CD4-positive, alpha-beta T cell treated with Interleukin-2 at 100 ng/mL for 4 hours (primary cell): ENCODE results near the gene CCDC7.
"Not testable (repeated sequence)": the region's sequence is repeated elsewhere in the genome, so short reads cannot be mapped to it uniquely, and the experiment has no call there.

Source experiments
- DNase-seq: peaks from one replicate; pipeline ENCODE4 v3.0.0-alpha.2; 2020; ENCODE audit warnings: low spot score

The CCDC7 gene

DNA sequence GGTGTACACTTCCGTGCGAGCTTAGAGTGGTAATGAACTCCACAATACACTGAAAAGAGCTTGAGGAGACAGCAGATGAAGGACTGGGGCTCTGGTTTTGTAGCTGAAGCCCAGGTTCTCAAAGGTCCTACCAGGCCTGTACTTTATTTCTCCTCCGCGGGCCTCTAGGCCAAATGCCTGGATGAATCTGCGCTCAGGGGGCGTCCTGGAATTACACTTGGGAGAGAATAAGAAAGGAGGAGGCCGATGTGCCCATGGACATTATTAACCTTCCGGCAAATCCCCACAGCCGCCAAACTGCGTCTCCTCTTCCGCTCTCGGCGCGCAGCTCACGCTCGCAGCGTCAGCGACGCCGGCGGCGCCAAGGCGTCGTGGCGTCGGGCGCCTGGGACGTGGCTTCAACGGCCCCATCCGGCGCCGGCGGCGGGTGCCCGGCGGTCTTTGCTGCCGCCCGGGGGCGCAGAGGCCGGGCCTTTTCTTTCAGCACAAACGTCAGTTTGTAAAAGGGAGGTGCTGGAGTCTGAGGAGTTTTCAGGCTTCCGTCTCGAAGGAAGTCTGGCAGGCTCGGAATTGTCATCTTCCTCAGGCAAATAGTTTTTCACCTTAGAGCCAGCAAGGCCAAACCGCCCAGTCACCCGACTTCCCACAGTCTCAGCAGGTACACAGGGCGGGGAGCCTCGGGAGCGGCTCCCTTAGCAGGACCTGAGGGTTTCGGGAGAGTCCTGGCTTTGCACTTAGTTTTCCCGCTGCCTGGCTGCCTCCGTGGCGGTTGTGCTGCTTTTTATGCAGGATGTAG, at the start of gene CCDC7:
TSS of gene CCDC7 (plus strand) at position 401 of the 796 bp plus-strand sequence. CDS start 5,503 bp downstream, outside the sequence.
- peak; percentile 88 for DNase-seq

- DNase-seq: not testable (repeated sequence)
Measured at GRCh38 chr10:32397163-32397562, 48.8 kb upstream of the CCDC7 start.

DNA sequence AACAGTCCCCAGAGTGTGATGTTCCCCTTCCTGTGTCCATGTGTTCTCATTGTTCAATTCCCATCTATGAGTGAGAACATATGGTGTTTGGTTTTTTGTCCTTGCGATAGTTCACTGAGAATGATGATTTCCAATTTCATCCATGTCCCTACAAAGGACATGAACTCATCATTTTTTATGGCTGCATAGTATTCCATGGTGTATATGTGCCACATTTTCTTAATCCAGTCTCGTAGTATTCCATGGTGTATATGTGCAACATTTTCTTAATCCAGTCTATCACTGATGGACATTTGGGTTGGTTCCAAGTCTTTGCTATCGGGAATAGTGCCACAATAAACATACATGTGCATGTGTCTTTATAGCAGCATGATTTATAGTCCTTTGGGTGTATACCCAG, 46.2 kb upstream of the CCDC7 start:
- not testable (repeated sequence) for DNase-seq

- DNase-seq: no peak
Measured at GRCh38 chr10:32400961-32401360, 45.0 kb upstream of the CCDC7 start.

GRCh38 chr10:32402499-32402898, 43.4 kb upstream of the CCDC7 start:
- DNase-seq: no peak

DNA sequence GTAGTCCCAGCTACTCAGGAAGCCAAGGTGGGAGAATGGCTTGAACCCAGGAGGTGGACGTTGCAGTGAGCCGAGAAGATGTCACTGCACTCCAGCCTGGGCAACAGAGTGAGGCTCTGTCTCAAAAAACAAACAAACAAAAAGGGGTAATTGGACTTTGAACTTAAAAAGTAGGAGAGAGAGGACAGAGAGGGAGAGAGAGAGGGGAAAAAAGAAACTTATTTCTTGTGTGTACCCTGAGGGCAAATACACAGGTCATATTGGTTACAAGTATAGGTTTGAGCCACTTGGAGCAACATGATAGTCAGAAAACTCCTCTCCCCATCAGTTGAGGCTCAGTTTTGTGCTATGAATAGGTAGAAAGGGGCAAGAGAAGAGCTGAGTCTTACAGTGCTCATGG, 42.8 kb upstream of the CCDC7 start:
- DNase-seq: no peak

- DNase-seq: no peak
Measured at GRCh38 chr10:32408690-32409089, 37.2 kb upstream of the CCDC7 start.

DNA sequence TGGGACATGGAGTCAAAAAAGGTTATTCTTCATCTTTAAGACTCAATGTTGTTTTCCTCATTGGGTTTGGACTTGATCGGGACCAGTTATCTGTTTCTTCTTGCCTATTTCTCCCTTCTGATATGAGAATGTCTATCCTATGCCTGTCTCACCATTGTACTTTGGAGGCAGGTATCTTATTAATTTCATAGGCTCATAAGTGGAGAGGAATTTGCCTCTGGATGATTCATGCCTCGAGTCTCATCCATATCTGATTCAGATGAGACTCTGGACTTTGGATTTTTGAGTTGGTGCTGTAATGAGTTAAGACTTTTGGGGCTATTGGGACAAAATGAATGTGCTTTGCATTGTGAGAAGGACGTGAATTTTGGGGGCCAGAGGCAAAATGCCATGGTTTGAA, 36.2 kb upstream of the CCDC7 start:
- no peak for DNase-seq

GRCh38 chr10:32410569-32410968, 35.4 kb upstream of the CCDC7 start:
- no peak for DNase-seq

DNA sequence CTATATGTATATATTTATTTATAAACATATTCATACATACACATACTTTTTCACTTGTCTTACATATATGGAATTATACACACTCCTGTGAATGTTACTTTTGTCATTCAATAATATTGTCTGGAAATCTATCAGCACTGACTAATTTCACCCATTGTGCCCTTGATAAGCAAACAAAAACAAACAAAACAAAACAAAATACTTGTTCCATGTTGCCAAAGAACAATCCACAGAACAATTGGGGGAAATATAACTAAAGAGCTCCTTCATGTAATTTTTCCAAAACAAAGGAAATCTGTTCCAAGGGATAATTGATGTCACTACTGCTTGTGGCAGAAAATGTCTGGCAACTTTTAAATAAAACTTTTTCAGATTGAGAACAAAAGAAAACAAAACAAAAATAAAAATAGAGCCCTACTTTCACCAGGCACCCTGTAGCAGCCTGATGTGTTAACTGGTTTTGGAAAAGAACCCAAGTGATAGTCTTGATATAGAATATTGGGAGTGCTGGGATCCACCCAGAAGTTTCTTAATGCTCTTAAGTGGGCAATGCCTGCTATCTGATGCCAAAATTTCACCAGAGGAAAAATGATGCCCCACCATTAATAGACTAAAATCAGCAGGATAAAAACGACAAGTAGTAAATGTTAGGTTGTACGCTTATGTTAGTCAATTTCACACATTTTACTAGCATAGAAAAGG, 34.0 kb upstream of the CCDC7 start:
- no peak for DNase-seq

GRCh38 chr10:32412499-32412853, 33.5 kb upstream of the CCDC7 start:
- DNase-seq: no peak

DNA sequence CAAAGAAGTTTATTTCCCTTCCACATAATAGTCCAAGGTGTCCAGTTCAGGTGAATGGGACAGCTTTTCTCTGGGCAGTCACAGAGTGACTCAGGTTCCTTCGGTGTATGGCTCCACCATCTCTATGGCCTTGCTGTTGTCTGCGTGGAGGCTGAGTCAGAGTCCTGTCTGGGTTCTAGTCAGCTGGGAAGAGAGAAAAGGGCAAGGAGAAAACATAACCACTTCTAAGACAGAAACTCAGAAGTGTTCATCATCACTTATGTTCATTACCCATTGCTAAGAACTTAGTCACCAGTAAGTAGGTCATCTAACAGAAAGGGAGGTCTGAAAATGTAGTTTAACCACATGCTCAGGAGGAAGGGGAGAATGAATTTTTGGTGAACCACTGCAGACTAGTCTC, 32.4 kb upstream of the CCDC7 start:
- DNase-seq: peak; percentile 51

DNA sequence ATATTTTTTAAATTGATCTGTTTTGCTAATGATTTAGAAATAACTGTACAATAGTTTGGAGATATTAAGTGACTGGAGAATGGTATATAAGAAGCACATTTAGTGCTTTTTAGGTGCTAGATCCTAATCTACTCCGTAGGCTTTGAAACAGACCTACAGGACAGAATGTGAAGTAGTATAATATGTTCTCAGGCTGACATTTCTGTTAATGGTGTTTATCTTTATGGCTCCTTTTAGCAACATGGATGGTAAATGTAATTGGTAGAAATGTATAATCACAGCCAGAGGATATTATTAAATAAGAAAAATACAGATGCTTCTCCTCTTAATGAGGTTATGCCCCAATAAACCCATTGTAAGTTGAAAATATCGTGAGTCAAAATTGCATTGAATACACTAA, 30.6 kb upstream of the CCDC7 start:
- DNase-seq: no peak

- DNase-seq: no peak
Measured at GRCh38 chr10:32417911-32418547, 27.9 kb upstream of the CCDC7 start.

DNA sequence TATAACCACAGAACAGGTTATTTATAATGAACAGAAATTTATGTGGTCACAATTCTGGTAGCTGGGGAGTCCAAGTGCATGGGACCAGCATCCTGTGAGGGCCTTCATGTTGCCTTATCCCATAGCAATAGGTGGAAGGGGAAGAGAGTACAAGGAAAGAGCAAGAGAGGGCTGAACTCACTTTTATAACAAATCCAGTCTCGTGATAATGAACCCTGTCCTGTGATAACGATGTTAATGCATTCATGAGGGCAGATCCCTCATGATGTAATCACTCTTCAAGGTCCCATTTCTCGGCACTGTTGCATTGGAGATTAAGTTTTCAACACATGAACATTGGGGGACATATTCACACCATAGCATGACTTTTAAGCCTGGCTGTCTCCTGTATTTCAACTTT, 27.4 kb upstream of the CCDC7 start:
- DNase-seq: no peak

- DNase-seq: no peak
Measured at GRCh38 chr10:32419615-32420014, 26.3 kb upstream of the CCDC7 start.

DNA sequence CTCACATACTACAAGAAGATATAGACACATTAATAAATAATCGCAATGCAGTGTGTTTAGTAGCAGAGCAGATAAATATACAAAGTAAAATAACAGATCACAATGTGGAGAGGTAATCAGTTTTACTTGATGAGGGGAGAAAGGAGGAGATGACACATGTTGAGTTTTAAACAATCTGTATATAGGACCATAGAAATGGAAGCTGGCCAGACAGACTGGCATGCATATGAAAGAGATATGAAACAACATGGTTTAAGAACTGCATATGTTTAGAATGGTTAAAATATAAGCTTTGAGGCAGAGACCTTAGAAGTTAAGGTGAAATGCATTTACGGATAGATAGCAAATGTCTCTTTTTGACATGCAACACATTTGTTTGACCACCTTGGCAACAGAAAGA, 19.8 kb upstream of the CCDC7 start:
- DNase-seq: no peak

DNA sequence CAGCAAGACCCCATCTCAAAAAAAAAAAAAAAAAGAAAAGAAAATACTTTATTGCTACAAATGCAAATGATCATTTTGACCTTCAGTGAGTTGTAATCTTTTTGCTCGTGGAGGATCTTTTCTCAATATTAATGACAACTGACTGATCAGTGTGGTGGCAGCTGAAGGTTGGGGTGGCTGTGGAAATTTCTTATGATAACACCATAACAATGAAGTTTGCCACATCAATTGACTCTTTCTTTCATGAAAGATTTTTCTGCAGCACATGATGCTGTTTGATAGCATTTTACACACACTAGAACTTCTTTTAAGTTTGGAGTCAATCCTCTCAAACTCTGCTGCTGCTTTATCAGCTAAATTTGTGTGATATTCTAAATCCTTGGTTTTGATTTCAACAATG, 12.4 kb upstream of the CCDC7 start:
- no peak for DNase-seq

GRCh38 chr10:32436215-32436614, 9.7 kb upstream of the CCDC7 start:
- DNase-seq: no peak

GRCh38 chr10:32437334-32437733, 8.6 kb upstream of the CCDC7 start:
- no peak for DNase-seq

GRCh38 chr10:32445036-32445435, 904 bp upstream of the CCDC7 start:
- DNase-seq: no peak

- no peak for DNase-seq
Measured at GRCh38 chr10:32446536-32447406, 831 bp downstream of the CCDC7 start.
